ENCODE results near the gene SH2D3A. TPM values are rescaled to one million over a fixed set of nuclear protein-coding genes. Genes with fewer than 3 reads are reported as not detected.

Gene SH2D3A
- total RNA-seq, 1 experiment from 2014 or later, result 30.3 TPM

DNA sequence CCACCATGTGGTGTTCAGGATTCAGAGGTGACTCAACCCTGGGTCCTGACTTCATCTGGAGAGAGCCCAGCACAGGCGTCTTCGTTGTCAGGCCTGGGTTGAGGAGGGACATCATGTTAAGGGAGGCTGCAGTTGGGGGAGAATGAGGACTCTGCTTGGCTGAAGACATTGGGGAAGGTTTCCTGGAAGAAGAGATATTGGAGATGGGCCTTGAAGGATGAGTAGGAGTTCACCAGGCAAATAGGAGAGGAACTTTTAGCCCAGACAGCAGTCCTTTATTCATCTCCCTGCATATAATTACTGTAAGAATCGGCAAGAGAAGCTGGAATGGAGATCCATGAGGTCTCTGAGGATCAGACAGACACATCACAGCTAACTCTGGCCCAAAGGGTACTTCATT, 44.1 kb upstream of the SH2D3A start (continued):
- TF ChIP-seq ELF4 (CRISPR knock-in tag; IDR thresholded peaks at IDR 0.05; ENCODE audit: low read depth), result no peak
- TF ChIP-seq ZSCAN18 (CRISPR knock-in tag; IDR thresholded peaks at IDR 0.05), result no peak
- no peak for TF ChIP-seq HMGA2 (CRISPR knock-in tag; IDR thresholded peaks at IDR 0.05)
- TF ChIP-seq ZNF671 (CRISPR knock-in tag; IDR thresholded peaks at IDR 0.05), result no peak
- no peak for TF ChIP-seq CREB1 (CRISPR knock-in tag; IDR thresholded peaks at IDR 0.05)
- TF ChIP-seq ESRRA (CRISPR knock-in tag; IDR thresholded peaks at IDR 0.05; ENCODE audit: borderline replicate concordance), result no peak

- Mint-ChIP-seq H3K27me3 (ENCODE audit: low read depth) (no peaks in the 10 kb centered on the region; the same call in 1 of the 2 replicates), H3K4me3 (no peak overlapping the region), H3K27ac (no peak overlapping the region), H3K36me3 (peaks cover 29% of the 10 kb centered on the region), H3K4me1 (no peaks in the 10 kb centered on the region), H3K9me3 (peaks cover 53% of the 10 kb centered on the region)
- ChIA-PET CTCF (interaction anchor here (0.6 kb wide), 1 partner anchor 12 kb away, joined by 4 read pairs; no protein-coding TSS in a partner anchor), POLR2A (no interaction called here)
- ATAC-seq, result no peak
- TF ChIP-seq HMGA2 (CRISPR knock-in tag; IDR thresholded peaks at IDR 0.05), result no peak
- TF ChIP-seq, protein P1, sequence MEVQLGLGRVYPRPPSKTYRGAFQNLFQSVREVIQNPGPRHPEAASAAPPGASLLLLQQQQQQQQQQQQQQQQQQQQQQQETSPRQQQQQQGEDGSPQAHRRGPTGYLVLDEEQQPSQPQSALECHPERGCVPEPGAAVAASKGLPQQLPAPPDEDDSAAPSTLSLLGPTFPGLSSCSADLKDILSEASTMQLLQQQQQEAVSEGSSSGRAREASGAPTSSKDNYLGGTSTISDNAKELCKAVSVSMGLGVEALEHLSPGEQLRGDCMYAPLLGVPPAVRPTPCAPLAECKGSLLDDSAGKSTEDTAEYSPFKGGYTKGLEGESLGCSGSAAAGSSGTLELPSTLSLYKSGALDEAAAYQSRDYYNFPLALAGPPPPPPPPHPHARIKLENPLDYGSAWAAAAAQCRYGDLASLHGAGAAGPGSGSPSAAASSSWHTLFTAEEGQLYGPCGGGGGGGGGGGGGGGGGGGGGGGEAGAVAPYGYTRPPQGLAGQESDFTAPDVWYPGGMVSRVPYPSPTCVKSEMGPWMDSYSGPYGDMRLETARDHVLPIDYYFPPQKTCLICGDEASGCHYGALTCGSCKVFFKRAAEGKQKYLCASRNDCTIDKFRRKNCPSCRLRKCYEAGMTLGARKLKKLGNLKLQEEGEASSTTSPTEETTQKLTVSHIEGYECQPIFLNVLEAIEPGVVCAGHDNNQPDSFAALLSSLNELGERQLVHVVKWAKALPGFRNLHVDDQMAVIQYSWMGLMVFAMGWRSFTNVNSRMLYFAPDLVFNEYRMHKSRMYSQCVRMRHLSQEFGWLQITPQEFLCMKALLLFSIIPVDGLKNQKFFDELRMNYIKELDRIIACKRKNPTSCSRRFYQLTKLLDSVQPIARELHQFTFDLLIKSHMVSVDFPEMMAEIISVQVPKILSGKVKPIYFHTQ (CRISPR knock-in tag; IDR thresholded peaks at IDR 0.05), result no peak
- TF ChIP-seq HMGXB4 (CRISPR knock-in tag; IDR thresholded peaks at IDR 0.05), result no peak
- TF ChIP-seq, protein P2, sequence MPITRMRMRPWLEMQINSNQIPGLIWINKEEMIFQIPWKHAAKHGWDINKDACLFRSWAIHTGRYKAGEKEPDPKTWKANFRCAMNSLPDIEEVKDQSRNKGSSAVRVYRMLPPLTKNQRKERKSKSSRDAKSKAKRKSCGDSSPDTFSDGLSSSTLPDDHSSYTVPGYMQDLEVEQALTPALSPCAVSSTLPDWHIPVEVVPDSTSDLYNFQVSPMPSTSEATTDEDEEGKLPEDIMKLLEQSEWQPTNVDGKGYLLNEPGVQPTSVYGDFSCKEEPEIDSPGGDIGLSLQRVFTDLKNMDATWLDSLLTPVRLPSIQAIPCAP (CRISPR knock-in tag; IDR thresholded peaks at IDR 0.05), result no peak
- TF ChIP-seq SMAD3 (CRISPR knock-in tag; IDR thresholded peaks at IDR 0.05; ENCODE audit: borderline replicate concordance), result no peak
- TF ChIP-seq, protein P3, sequence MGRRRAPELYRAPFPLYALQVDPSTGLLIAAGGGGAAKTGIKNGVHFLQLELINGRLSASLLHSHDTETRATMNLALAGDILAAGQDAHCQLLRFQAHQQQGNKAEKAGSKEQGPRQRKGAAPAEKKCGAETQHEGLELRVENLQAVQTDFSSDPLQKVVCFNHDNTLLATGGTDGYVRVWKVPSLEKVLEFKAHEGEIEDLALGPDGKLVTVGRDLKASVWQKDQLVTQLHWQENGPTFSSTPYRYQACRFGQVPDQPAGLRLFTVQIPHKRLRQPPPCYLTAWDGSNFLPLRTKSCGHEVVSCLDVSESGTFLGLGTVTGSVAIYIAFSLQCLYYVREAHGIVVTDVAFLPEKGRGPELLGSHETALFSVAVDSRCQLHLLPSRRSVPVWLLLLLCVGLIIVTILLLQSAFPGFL (CRISPR knock-in tag; IDR thresholded peaks at IDR 0.05; ENCODE audit: borderline replicate concordance), result no peak
- TF ChIP-seq ATF3 (CRISPR knock-in tag; conservative IDR thresholded peaks at IDR 0.05), result no peak
- no peak for TF ChIP-seq NR2C2 (CRISPR knock-in tag; IDR thresholded peaks at IDR 0.05)
- no peak for TF ChIP-seq NFYB (CRISPR knock-in tag; conservative IDR thresholded peaks at IDR 0.05; ENCODE audit: low read depth)
- DNase-seq (ENCODE audit: low spot score), result no peak
Measured at GRCh38 chr19:6809262-6809661, 42.0 kb upstream of the SH2D3A start.

- ChIA-PET CTCF (interaction anchor here (1.9 kb wide), 1 partner anchor 55 kb away, joined by 5 read pairs; no protein-coding TSS in a partner anchor), POLR2A (no interaction called here)
- peaks cover 29% of the 10 kb centered on the region for H3K36me3 Mint-ChIP-seq
- no peak for DNase-seq (ENCODE audit: low spot score)
- H3K9me3 Mint-ChIP-seq, result peaks cover 55% of the 10 kb centered on the region
- H3K27ac Mint-ChIP-seq, result no peak overlapping the region
- no peaks in the 10 kb centered on the region for H3K4me1 Mint-ChIP-seq
- ATAC-seq, result no peak
- no peak overlapping the region for H3K4me3 Mint-ChIP-seq
- H3K27me3 Mint-ChIP-seq (ENCODE audit: low read depth), result no peaks in the 10 kb centered on the region; the same call in 1 of the 2 replicates
- TF ChIP-seq HMGA2 (CRISPR knock-in tag; IDR thresholded peaks at IDR 0.05) (no peak), ZNF423 (CRISPR knock-in tag; IDR thresholded peaks at IDR 0.05) (no peak), SMAD3 (CRISPR knock-in tag; IDR thresholded peaks at IDR 0.05; ENCODE audit: borderline replicate concordance) (no peak), CDX4 (CRISPR knock-in tag; IDR thresholded peaks at IDR 0.05; ENCODE audit: borderline replicate concordance) (no peak), ZNF425 (CRISPR knock-in tag; conservative IDR thresholded peaks at IDR 0.05) (no peak), NFYB (CRISPR knock-in tag; conservative IDR thresholded peaks at IDR 0.05; ENCODE audit: low read depth) (no peak), FOXK1 (CRISPR knock-in tag; IDR thresholded peaks at IDR 0.05) (no peak), ZNF138 (CRISPR knock-in tag; conservative IDR thresholded peaks at IDR 0.05) (no peak)
Measured at GRCh38 chr19:6808494-6808893, 41.3 kb upstream of the SH2D3A start.
